NT2/D1 (cell line): ENCODE measurements around the gene MPZ.

Source experiments
- DNase-seq: peaks from one replicate; pipeline ENCODE4 v3.0.0-alpha.2; 2011; ENCODE audit warnings: low read depth, low spot score
- H3K27me3 ChIP-seq: 2 replicates; pipeline ENCODE4 v1.6.0; 2011; ENCODE audit warnings: mild to moderate bottlenecking; ENCODE audit not compliant: insufficient read length, insufficient read depth
- H3K36me3 ChIP-seq: 2 replicates; pipeline ENCODE4 v1.6.1; 2011; ENCODE audit warnings: mild to moderate bottlenecking, low read length, mixed read lengths; ENCODE audit not compliant: insufficient read depth, insufficient read length
- H3K4me1 ChIP-seq: 2 replicates; pipeline ENCODE4 v1.5.1; 2011; ENCODE audit not compliant: insufficient read depth, insufficient read length
- H3K4me3 ChIP-seq: 2 replicates; pipeline ENCODE4 v1.5.1; 2011; ENCODE audit warnings: low read depth; ENCODE audit not compliant: insufficient read length
- H3K9ac ChIP-seq: 2 replicates; pipeline ENCODE4 v1.6.0; 2011; ENCODE audit warnings: low read depth; ENCODE audit not compliant: insufficient read length
- H3K9me3 ChIP-seq: 2 replicates; pipeline ENCODE4 v1.5.1; 2011; ENCODE audit warnings: mild to moderate bottlenecking, low read length; ENCODE audit not compliant: insufficient read depth
- SUZ12 ChIP-seq: IDR thresholded peaks from 2 replicates; pipeline ENCODE4 v1.6.1; 2011; ENCODE audit not compliant: insufficient read length, insufficient read depth; ENCODE audit errors: extremely low read depth
- YY1 ChIP-seq: IDR thresholded peaks from 2 replicates; pipeline ENCODE4 v1.6.1; 2011; ENCODE audit not compliant: insufficient read length, insufficient read depth
- ZNF274 ChIP-seq: IDR thresholded peaks from 2 replicates; pipeline ENCODE4 v1.6.1; 2011; ENCODE audit warnings: mild to moderate bottlenecking, low read depth, low read length

Gene MPZ

DNA sequence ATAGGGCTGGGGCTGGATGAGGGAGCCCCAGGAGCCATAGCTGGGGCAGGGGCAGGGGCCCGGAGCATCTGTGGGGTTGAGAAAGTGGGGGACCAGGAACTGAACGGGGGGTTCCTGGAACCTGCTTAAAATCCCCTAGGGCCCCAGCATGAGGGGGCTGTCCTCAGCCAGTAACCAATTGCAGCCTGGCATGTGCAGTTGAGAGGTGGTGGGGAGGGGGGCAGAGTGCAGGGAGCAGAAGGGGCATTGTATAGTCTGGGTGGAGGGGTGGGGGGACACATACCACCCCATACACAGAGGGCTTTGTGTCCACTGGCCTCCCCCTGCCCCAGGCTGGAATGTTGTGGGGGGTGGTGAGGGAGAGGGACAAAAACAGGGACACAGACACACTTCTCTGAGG, at the start of gene MPZ:
Gene MPZ (minus strand): TSS at position 101 of the 400 bp plus-strand sequence. CDS start 63 bp downstream, at position 38.
- no peak for TF ChIP-seq ZNF274
- Histone ChIP-seq H3K36me3 (no peaks in the 10 kb centered on the region), H3K9me3 (no peaks in the 10 kb centered on the region), H3K27me3 (no peaks in the 10 kb centered on the region), H3K9ac (no peak within 1 kb of the TSS), H3K4me3 (no peak within 1 kb of the TSS), H3K4me1 (peaks cover 8% of the 10 kb centered on the region)
- no peak for DNase-seq

DNA sequence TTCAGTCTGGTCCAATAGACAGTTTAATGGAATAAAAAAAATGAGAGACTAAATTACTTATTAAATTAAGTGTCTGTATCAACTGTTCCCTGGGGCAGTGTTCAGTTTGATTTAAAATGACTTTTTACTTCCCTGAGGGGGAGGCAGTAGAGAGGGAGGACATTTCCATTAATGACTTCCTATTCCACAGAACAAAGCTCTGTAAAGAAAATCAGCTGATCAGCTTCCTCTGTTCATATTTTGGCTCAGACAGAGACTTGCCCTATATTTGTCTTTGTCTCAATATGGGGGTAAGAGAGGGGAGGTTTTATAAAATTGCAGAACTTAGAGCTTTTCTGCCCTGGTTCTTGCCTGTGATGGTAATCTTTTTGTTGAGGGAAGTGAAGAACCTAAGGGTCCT, 49.5 kb upstream of the MPZ start:
- TF ChIP-seq YY1: no peak
- Histone ChIP-seq H3K9me3 (no peaks in the 10 kb centered on the region), H3K4me1 (no peaks in the 10 kb centered on the region), H3K9ac (no peak overlapping the region), H3K36me3 (peaks cover 60% of the 10 kb centered on the region), H3K27me3 (no peaks in the 10 kb centered on the region), H3K4me3 (no peak overlapping the region)
- no peak for DNase-seq

DNA sequence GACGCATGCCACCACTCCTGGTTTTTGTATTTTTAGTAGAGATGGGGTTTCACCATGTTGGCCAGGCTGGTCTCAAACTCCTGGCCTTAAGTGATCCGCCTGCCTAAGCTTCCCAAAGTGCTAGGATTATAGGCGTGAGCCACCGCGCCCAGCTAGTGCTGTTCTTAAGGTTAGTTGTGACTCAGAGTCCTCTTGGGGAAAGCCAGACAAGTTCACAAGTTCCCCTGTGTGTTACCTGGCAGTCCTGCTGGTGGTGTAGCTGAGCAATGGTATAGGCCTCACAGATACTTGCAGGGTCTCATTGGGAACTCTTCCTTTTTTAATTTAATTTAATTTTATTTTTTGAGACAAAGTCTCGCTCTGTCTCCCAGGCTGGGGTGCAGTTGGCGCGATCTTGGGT, 47.3 kb upstream of the MPZ start:
- H3K36me3 ChIP-seq: peaks cover 50% of the 10 kb centered on the region
- no peaks in the 10 kb centered on the region for H3K27me3 ChIP-seq
- no peak overlapping the region for H3K4me3 ChIP-seq
- no peaks in the 10 kb centered on the region for H3K4me1 ChIP-seq
- DNase-seq: no peak
- no peaks in the 10 kb centered on the region for H3K9me3 ChIP-seq
- no peak for TF ChIP-seq SUZ12
- TF ChIP-seq YY1: no peak
- TF ChIP-seq ZNF274: no peak
- no peak overlapping the region for H3K9ac ChIP-seq

DNA sequence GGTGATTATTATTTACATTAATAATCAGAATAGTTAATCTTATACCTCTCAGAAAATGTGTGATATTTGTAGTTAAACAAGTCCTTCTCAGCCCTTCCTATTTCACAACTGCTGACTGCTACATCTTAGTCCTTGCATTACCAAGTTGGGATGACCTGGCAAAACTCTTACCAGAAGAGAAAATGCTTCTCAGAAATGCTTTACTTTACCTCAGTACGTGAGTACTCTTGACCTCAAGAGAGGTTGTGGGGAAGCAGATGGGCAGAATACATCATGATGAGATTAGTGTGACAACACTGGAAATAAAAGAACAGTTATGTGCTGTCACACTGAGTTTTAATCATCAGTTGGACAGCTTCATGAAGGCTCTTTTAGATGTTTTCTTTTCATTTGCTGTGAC, 41.7 kb upstream of the MPZ start:
- no peaks in the 10 kb centered on the region for H3K4me1 ChIP-seq
- H3K27me3 ChIP-seq: no peaks in the 10 kb centered on the region
- H3K9ac ChIP-seq: no peak overlapping the region
- DNase-seq: no peak
- H3K36me3 ChIP-seq: peaks cover 40% of the 10 kb centered on the region
- TF ChIP-seq YY1 (no peak), SUZ12 (no peak), ZNF274 (no peak)
- no peaks in the 10 kb centered on the region for H3K9me3 ChIP-seq
- H3K4me3 ChIP-seq: no peak overlapping the region

- Histone ChIP-seq H3K36me3 (peaks cover 35% of the 10 kb centered on the region), H3K9me3 (no peaks in the 10 kb centered on the region), H3K4me1 (no peaks in the 10 kb centered on the region), H3K9ac (no peak overlapping the region), H3K27me3 (no peaks in the 10 kb centered on the region), H3K4me3 (no peak overlapping the region)
- TF ChIP-seq SUZ12 (no peak), YY1 (no peak), ZNF274 (no peak)
- DNase-seq: no peak
Observed at GRCh38 chr1:161350671-161351070, 40.9 kb upstream of the MPZ start.

DNA sequence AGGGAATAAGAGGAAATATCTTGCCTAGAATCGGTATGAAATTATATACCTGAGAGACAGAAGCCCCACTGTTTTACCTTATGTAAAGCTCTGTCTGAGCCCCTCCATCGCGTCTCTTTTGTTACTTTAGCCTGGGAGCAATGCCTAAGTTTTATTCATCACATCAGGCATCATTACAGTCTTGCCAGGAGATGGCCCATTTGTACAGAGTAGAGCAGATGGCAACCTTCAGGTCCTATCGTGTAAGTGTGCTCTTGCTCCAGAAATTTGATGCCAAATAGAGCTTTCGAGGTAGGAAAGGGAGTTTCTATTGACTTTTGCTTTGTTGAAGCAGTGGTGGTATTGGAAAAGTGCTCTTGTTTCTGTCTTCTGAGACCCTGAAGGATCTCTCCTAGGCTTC, 33.1 kb upstream of the MPZ start:
- H3K4me1 ChIP-seq: no peaks in the 10 kb centered on the region
- no peaks in the 10 kb centered on the region for H3K27me3 ChIP-seq
- peaks cover 68% of the 10 kb centered on the region for H3K36me3 ChIP-seq
- H3K9me3 ChIP-seq: no peaks in the 10 kb centered on the region
- TF ChIP-seq SUZ12 (no peak), ZNF274 (no peak), YY1 (no peak)
- no peak overlapping the region for H3K9ac ChIP-seq
- no peak overlapping the region for H3K4me3 ChIP-seq
- no peak for DNase-seq

GRCh38 chr1:161342177-161342576, 32.4 kb upstream of the MPZ start:
- no peak overlapping the region for H3K9ac ChIP-seq
- H3K36me3 ChIP-seq: peaks cover 71% of the 10 kb centered on the region
- H3K9me3 ChIP-seq: no peaks in the 10 kb centered on the region
- no peaks in the 10 kb centered on the region for H3K4me1 ChIP-seq
- DNase-seq: no peak
- H3K4me3 ChIP-seq: no peak overlapping the region
- no peaks in the 10 kb centered on the region for H3K27me3 ChIP-seq
- TF ChIP-seq YY1: no peak
- no peak for TF ChIP-seq SUZ12
- no peak for TF ChIP-seq ZNF274

- DNase-seq: no peak
- H3K9me3 ChIP-seq: no peaks in the 10 kb centered on the region
- no peaks in the 10 kb centered on the region for H3K4me1 ChIP-seq
- H3K27me3 ChIP-seq: no peaks in the 10 kb centered on the region
- peaks cover 84% of the 10 kb centered on the region for H3K36me3 ChIP-seq
- H3K4me3 ChIP-seq: no peak overlapping the region
- TF ChIP-seq YY1 (no peak), SUZ12 (no peak)
- no peak overlapping the region for H3K9ac ChIP-seq
Observed at GRCh38 chr1:161335796-161336195, 26.0 kb upstream of the MPZ start.
